ENCODE measurements around the gene SLC25A40.
"Not testable (repeated sequence)": the region's sequence is repeated elsewhere in the genome, so short reads cannot be mapped to it uniquely, and the experiment has no call there.

SLC25A40 gene

GRCh38 chr7:87875151-87876039, 765 bp downstream of the SLC25A40 start (continued):
- TF ChIP-seq, protein P1, sequence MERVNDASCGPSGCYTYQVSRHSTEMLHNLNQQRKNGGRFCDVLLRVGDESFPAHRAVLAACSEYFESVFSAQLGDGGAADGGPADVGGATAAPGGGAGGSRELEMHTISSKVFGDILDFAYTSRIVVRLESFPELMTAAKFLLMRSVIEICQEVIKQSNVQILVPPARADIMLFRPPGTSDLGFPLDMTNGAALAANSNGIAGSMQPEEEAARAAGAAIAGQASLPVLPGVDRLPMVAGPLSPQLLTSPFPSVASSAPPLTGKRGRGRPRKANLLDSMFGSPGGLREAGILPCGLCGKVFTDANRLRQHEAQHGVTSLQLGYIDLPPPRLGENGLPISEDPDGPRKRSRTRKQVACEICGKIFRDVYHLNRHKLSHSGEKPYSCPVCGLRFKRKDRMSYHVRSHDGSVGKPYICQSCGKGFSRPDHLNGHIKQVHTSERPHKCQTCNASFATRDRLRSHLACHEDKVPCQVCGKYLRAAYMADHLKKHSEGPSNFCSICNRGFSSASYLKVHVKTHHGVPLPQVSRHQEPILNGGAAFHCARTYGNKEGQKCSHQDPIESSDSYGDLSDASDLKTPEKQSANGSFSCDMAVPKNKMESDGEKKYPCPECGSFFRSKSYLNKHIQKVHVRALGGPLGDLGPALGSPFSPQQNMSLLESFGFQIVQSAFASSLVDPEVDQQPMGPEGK (CRISPR knock-in tag; IDR thresholded peaks at IDR 0.05; ENCODE audit: borderline replicate concordance) = no peak
- TF ChIP-seq ISL1 (CRISPR knock-in tag; IDR thresholded peaks at IDR 0.05) (no peak), OSR1 (CRISPR knock-in tag; IDR thresholded peaks at IDR 0.05) (no peak), ZNF70 (CRISPR knock-in tag; IDR thresholded peaks at IDR 0.05) (no peak), ZNF8 (CRISPR knock-in tag; IDR thresholded peaks at IDR 0.05) (no peak), ZFP3 (CRISPR knock-in tag; IDR thresholded peaks at IDR 0.05) (no peak), ARNTL (CRISPR knock-in tag; IDR thresholded peaks at IDR 0.05; ENCODE audit: borderline replicate concordance, low read depth) (no peak), GLIS3 (CRISPR knock-in tag; IDR thresholded peaks at IDR 0.05) (no peak), ZNF565 (CRISPR knock-in tag; conservative IDR thresholded peaks at IDR 0.05; ENCODE audit: low read depth) (no peak), ESRRG (CRISPR knock-in tag; IDR thresholded peaks at IDR 0.05) (no peak)

GRCh38 chr7:87874066-87874465, 2.1 kb downstream of the SLC25A40 start:
- no peak for ATAC-seq
- TF ChIP-seq, protein P1 (CRISPR knock-in tag; IDR thresholded peaks at IDR 0.05; ENCODE audit: borderline replicate concordance) = no peak
- TF ChIP-seq ZNF8 (CRISPR knock-in tag; IDR thresholded peaks at IDR 0.05) (no peak), ZFP3 (CRISPR knock-in tag; IDR thresholded peaks at IDR 0.05) (no peak), ZNF565 (CRISPR knock-in tag; conservative IDR thresholded peaks at IDR 0.05; ENCODE audit: low read depth) (no peak), CSDC2 (CRISPR knock-in tag; IDR thresholded peaks at IDR 0.05) (no peak), CSRNP3 (CRISPR knock-in tag; IDR thresholded peaks at IDR 0.05) (no peak), ARNTL (CRISPR knock-in tag; IDR thresholded peaks at IDR 0.05; ENCODE audit: borderline replicate concordance, low read depth) (no peak), BACH2 (CRISPR knock-in tag; IDR thresholded peaks at IDR 0.05; ENCODE audit: borderline replicate concordance) (no peak)
- TF ChIP-seq, protein P2, sequence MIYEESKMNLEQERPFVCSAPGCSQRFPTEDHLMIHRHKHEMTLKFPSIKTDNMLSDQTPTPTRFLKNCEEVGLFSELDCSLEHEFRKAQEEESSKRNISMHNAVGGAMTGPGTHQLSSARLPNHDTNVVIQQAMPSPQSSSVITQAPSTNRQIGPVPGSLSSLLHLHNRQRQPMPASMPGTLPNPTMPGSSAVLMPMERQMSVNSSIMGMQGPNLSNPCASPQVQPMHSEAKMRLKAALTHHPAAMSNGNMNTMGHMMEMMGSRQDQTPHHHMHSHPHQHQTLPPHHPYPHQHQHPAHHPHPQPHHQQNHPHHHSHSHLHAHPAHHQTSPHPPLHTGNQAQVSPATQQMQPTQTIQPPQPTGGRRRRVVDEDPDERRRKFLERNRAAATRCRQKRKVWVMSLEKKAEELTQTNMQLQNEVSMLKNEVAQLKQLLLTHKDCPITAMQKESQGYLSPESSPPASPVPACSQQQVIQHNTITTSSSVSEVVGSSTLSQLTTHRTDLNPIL (CRISPR knock-in tag; IDR thresholded peaks at IDR 0.05; ENCODE audit: low read depth) = no peak

DNA sequence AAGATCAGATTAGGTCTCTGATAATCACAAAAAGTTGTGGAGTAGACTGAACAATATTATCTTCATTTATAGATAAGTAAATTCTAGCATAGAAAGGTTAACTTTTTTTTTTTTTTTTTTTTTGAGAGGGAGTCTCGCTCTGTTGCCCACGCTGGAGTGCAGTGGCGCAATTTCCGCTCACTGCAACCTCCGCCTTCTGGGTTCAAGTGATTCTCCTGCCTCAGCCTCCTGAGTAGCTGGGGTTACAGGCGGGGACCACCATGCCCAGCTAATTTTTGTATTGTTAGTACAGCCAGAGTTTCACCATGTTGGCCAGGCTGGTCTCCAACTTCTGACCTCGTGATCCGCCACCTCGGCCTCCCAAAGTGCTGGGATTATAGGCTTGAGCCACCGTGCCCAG, 2.8 kb downstream of the SLC25A40 start:
- ATAC-seq = not testable (repeated sequence)

DNA sequence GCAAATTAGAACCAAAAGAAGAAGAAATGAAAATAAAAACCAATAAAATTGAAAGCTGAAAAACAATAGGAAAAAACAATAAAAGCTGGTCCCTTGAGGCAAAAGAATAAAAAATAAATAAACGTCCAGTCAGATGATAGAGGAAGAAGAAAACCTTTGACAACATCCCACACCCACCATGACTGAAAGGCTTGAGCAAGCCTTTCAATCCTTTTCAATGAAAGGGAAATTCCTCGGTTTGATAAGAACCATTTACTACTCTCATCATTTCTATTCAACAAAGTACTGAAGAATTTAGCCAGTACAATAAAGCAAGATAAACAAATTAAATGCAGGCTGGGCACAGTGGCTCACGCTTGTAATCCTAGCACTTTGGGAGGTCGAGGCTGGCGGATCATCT, 3.8 kb downstream of the SLC25A40 start:
- no peak for ATAC-seq
- no peak for TF ChIP-seq ARNTL (CRISPR knock-in tag; IDR thresholded peaks at IDR 0.05; ENCODE audit: borderline replicate concordance, low read depth)
- no peak for TF ChIP-seq ESRRG (CRISPR knock-in tag; IDR thresholded peaks at IDR 0.05)
- TF ChIP-seq CSDC2 (CRISPR knock-in tag; IDR thresholded peaks at IDR 0.05) = no peak
- no peak for TF ChIP-seq SNAI2 (CRISPR knock-in tag; IDR thresholded peaks at IDR 0.05)
- TF ChIP-seq BACH2 (CRISPR knock-in tag; IDR thresholded peaks at IDR 0.05; ENCODE audit: borderline replicate concordance) = no peak
- TF ChIP-seq ZFP30 (CRISPR knock-in tag; IDR thresholded peaks at IDR 0.05) = no peak
- TF ChIP-seq, protein P3, sequence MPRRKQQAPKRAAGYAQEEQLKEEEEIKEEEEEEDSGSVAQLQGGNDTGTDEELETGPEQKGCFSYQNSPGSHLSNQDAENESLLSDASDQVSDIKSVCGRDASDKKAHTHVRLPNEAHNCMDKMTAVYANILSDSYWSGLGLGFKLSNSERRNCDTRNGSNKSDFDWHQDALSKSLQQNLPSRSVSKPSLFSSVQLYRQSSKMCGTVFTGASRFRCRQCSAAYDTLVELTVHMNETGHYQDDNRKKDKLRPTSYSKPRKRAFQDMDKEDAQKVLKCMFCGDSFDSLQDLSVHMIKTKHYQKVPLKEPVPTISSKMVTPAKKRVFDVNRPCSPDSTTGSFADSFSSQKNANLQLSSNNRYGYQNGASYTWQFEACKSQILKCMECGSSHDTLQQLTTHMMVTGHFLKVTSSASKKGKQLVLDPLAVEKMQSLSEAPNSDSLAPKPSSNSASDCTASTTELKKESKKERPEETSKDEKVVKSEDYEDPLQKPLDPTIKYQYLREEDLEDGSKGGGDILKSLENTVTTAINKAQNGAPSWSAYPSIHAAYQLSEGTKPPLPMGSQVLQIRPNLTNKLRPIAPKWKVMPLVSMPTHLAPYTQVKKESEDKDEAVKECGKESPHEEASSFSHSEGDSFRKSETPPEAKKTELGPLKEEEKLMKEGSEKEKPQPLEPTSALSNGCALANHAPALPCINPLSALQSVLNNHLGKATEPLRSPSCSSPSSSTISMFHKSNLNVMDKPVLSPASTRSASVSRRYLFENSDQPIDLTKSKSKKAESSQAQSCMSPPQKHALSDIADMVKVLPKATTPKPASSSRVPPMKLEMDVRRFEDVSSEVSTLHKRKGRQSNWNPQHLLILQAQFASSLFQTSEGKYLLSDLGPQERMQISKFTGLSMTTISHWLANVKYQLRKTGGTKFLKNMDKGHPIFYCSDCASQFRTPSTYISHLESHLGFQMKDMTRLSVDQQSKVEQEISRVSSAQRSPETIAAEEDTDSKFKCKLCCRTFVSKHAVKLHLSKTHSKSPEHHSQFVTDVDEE (CRISPR knock-in tag; IDR thresholded peaks at IDR 0.05) = no peak
- TF ChIP-seq, protein P4, sequence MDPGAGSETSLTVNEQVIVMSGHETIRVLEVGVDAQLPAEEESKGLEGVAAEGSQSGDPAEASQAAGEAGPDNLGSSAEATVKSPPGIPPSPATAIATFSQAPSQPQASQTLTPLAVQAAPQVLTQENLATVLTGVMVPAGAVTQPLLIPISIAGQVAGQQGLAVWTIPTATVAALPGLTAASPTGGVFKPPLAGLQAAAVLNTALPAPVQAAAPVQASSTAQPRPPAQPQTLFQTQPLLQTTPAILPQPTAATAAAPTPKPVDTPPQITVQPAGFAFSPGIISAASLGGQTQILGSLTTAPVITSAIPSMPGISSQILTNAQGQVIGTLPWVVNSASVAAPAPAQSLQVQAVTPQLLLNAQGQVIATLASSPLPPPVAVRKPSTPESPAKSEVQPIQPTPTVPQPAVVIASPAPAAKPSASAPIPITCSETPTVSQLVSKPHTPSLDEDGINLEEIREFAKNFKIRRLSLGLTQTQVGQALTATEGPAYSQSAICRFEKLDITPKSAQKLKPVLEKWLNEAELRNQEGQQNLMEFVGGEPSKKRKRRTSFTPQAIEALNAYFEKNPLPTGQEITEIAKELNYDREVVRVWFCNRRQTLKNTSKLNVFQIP (CRISPR knock-in tag; IDR thresholded peaks at IDR 0.05; ENCODE audit: borderline replicate concordance, low read depth) = no peak
- TF ChIP-seq RARB (CRISPR knock-in tag; IDR thresholded peaks at IDR 0.05) = no peak
- no peak for TF ChIP-seq ZNF70 (CRISPR knock-in tag; IDR thresholded peaks at IDR 0.05)
- no peak for TF ChIP-seq OSR1 (CRISPR knock-in tag; IDR thresholded peaks at IDR 0.05)
- no peak for TF ChIP-seq ZFP3 (CRISPR knock-in tag; IDR thresholded peaks at IDR 0.05)
- TF ChIP-seq CSRNP3 (CRISPR knock-in tag; IDR thresholded peaks at IDR 0.05) = no peak
- TF ChIP-seq ZNF8 (CRISPR knock-in tag; IDR thresholded peaks at IDR 0.05) = no peak
- no peak for TF ChIP-seq TOX (CRISPR knock-in tag; IDR thresholded peaks at IDR 0.05; ENCODE audit: borderline replicate concordance)
- TF ChIP-seq ZNF565 (CRISPR knock-in tag; conservative IDR thresholded peaks at IDR 0.05; ENCODE audit: low read depth) = no peak

All from SK-N-SH treated with all-trans-retinoic acid at 6 μM for 48 hours (cell line).